HPDE6-E6E7 (cell line): ENCODE results near the gene SNRPD2.
"Not testable (repeated sequence)": the region's sequence is repeated elsewhere in the genome, so short reads cannot be mapped to it uniquely, and the experiment has no call there.

Source experiments
- DNase-seq: peaks from one replicate; pipeline ENCODE4 v3.0.0; 2011; ENCODE audit warnings: missing footprints; ENCODE audit errors: extremely low spot score

The SNRPD2 gene

GRCh38 chr19:45705115-45705514, 13.4 kb upstream of the SNRPD2 start:
- DNase-seq: no peak

- DNase-seq: no peak
These were observed 9.9 kb upstream of the SNRPD2 start for GRCh38 chr19:45701676-45702075.

- peak; percentile 73 for DNase-seq
These were observed 1.5 kb upstream of the SNRPD2 start for GRCh38 chr19:45693106-45693788.

- DNase-seq: peak; percentile 98
These were observed 693 bp upstream of the SNRPD2 start, which contains the start of gene QPCTL for GRCh38 chr19:45692187-45693105. Gene QPCTL (plus strand): TSS chr19:45692666. CDS start chr19:45692704, 38 bp downstream.

GRCh38 chr19:45687599-45687998, 4.2 kb downstream of the SNRPD2 start:
- DNase-seq: no peak

- not testable (repeated sequence) for DNase-seq
These were observed 6.7 kb downstream of the SNRPD2 start for GRCh38 chr19:45685045-45685444.

GRCh38 chr19:45682908-45683307, 8.8 kb downstream of the SNRPD2 start:
- DNase-seq: no peak

GRCh38 chr19:45682117-45682516, 9.6 kb downstream of the SNRPD2 start:
- DNase-seq: no peak

- DNase-seq: peak; percentile 80
These were observed 10.2 kb downstream of the SNRPD2 start for GRCh38 chr19:45681391-45682015.

- peak; percentile 96 for DNase-seq
These were observed 14.2 kb downstream of the SNRPD2 start for GRCh38 chr19:45677351-45678230.

GRCh38 chr19:45676851-45677263, 14.9 kb downstream of the SNRPD2 start:
- DNase-seq: no peak

GRCh38 chr19:45674946-45675345, 16.8 kb downstream of the SNRPD2 start:
- no peak for DNase-seq

GRCh38 chr19:45670670-45671453, 20.9 kb downstream of the SNRPD2 start:
- peak; percentile 55 for DNase-seq

GRCh38 chr19:45668342-45668871, 23.3 kb downstream of the SNRPD2 start:
- no peak for DNase-seq

GRCh38 chr19:45667620-45668341, 24.0 kb downstream of the SNRPD2 start, which contains the start of gene GIPR:
Gene GIPR (plus strand): TSS chr19:45668221. CDS start chr19:45669521, 1,300 bp downstream.
- peak; percentile 36 for DNase-seq

- DNase-seq: no peak
These were observed 27.2 kb downstream of the SNRPD2 start for GRCh38 chr19:45664575-45664974.

GRCh38 chr19:45663800-45664199, 28.0 kb downstream of the SNRPD2 start:
- no peak for DNase-seq

- no peak for DNase-seq
These were observed 31.1 kb downstream of the SNRPD2 start for GRCh38 chr19:45660636-45661035.

- DNase-seq: no peak
These were observed 32.5 kb downstream of the SNRPD2 start for GRCh38 chr19:45659096-45659729.
